NCI-H2196 (cell line): Measurements from ENCODE around the gene HOMER1.

Experiments used
- DNase-seq: peaks from one replicate; lab custom pipeline; 2025; ENCODE audit not compliant: unreplicated experiment; lab: John Stamatoyannopoulos, UW

HOMER1 gene

GRCh38 chr5:79329453-79329852 is 184.5 kb downstream of the HOMER1 start:
- no peak for DNase-seq
